Fibroblast of the aortic adventitia (primary cell): ENCODE measurements around the gene FLNC. TPM values are rescaled to one million over a fixed set of nuclear protein-coding genes. Genes with fewer than 3 reads are reported as not detected.

Source experiments
- DNase-seq: peaks from one replicate; pipeline ENCODE4 v3.0.0-alpha.2; 2010; ENCODE audit warnings: low read depth
- H3K4me3 ChIP-seq: 2 replicates; pipeline ENCODE4 v1.5.1; 2011; ENCODE audit warnings: low read depth, mild to moderate bottlenecking, control low read depth, low read length, moderate library complexity
- total RNA-seq: library from RNA; depleted of rRNA; stranded (reverse); fragments of >200 nt; gene quantifications from 2 replicates; pipeline ENCODE4 v1.2.3, GENCODE V29; 2012; ENCODE audit warnings: low replicate concordance
- TF ChIP-seq, protein P1 (sequence below): IDR thresholded peaks from 2 replicates; pipeline ENCODE4 v1.5.1; 2011; ENCODE audit warnings: mild to moderate bottlenecking, low read length, control low read depth, inconsistent platforms; ENCODE audit not compliant: insufficient read depth

The FLNC gene
- total RNA-seq, 1 donor: 193 TPM

DNA sequence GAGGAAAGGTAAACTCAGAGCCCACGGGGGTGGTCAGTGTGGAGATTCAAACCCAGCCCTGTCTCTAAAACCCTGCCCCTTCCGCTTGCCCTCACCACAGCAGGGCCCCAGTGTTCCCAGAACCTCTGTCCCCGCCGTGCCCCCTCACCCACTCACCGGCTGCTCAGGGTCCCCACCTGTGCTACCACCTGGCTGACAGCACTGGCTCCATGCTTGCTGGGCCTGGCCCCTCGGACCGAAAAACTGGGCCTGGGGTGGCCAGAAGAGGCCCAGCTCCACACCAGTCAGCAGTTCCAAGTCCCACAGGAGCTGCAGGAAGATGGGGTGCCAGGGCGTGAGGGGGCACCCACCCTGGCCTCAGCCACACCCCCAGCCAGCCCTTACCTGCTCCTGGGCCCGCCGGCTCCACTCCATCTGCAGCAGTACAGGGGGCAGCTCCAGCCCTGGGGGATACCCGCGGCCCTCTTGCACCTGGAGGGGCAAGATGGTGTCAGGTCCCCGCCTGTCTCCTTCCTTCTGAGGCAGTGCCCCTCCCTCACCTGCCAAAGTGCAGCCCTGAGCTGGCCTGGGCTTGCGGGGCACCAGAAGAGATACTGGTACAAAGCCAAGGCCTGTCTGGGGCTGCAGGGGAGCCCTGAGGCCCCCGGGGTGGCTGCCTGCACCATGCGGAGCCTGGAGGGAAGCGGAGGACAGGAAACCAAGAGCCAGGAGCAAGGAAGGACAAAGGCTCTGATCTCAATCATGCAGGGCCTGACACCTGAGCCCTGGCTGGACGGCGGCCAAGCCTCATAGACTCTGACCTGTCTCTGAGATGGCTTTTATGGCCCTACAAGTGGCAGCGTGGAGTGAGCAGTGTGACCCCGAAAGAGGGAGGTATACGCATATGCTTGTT lies 44.2 kb downstream of the FLNC start:
- no peak overlapping the region for H3K4me3 ChIP-seq
- TF ChIP-seq, protein P1, sequence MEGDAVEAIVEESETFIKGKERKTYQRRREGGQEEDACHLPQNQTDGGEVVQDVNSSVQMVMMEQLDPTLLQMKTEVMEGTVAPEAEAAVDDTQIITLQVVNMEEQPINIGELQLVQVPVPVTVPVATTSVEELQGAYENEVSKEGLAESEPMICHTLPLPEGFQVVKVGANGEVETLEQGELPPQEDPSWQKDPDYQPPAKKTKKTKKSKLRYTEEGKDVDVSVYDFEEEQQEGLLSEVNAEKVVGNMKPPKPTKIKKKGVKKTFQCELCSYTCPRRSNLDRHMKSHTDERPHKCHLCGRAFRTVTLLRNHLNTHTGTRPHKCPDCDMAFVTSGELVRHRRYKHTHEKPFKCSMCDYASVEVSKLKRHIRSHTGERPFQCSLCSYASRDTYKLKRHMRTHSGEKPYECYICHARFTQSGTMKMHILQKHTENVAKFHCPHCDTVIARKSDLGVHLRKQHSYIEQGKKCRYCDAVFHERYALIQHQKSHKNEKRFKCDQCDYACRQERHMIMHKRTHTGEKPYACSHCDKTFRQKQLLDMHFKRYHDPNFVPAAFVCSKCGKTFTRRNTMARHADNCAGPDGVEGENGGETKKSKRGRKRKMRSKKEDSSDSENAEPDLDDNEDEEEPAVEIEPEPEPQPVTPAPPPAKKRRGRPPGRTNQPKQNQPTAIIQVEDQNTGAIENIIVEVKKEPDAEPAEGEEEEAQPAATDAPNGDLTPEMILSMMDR: no peak
- no peak for DNase-seq

DNA sequence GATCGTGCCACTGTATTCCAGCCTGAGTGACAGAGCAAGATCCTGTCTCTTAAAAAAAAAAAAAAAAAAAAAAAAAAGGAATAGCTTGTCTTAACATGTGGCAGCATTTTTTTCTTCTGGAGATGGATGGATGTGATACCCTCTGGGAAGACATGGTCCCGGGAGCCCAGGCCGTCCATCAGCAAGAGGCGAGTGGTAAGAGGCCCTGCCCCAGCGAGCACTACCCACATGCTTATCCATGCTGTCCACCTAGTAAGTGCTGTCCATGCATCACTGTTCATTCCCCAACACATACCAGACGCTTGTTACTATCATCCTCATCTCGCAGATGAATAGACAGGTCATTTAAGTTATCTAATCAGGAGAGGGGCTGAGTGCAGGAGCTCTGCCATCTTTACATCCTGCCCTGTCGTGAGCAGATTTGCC lies 45.3 kb downstream of the FLNC start:
- TF ChIP-seq, protein P1: no peak
- no peak overlapping the region for H3K4me3 ChIP-seq
- DNase-seq: no peak

DNA sequence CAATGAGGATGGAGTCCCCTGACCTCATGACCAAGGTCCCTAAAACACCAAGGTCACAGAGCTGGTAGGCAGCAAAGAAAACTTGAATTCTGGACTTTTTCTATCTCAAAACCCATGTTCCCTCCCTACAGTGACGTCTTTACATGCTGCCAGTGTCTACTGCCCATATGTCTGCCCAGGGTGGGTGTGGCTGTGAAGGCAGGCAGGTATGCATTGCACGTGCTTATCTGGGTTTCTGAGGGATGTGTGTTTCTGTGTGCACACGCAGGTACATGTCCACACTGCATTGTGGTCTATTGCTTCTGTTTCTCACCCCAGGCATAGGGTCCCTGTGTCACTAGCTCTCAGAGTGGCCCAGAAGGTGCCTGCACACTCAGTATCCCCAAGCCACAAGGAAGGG lies 45.9 kb downstream of the FLNC start:
- TF ChIP-seq, protein P1: no peak
- no peak for DNase-seq
- H3K4me3 ChIP-seq: no peak overlapping the region

DNA sequence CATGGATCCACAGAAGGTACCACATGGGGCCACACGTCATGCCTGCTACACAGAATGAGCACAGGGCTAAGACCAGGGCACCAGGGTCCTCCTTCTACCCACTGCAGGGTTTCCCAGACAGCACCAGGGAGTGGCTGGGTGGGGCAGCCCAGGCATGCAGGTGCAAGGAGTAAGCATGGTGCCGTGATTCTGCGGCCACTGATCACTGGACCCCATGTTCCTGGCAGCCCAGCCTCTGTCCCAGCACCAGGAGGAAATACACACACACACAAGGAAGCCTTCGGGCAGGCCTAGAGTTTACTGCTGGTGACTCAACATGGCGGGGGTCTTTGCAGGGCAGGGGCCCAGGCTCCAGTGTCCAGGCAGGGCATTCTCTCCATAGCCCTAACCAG lies 46.4 kb downstream of the FLNC start:
- no peak overlapping the region for H3K4me3 ChIP-seq
- TF ChIP-seq, protein P1: no peak
- no peak for DNase-seq

DNA sequence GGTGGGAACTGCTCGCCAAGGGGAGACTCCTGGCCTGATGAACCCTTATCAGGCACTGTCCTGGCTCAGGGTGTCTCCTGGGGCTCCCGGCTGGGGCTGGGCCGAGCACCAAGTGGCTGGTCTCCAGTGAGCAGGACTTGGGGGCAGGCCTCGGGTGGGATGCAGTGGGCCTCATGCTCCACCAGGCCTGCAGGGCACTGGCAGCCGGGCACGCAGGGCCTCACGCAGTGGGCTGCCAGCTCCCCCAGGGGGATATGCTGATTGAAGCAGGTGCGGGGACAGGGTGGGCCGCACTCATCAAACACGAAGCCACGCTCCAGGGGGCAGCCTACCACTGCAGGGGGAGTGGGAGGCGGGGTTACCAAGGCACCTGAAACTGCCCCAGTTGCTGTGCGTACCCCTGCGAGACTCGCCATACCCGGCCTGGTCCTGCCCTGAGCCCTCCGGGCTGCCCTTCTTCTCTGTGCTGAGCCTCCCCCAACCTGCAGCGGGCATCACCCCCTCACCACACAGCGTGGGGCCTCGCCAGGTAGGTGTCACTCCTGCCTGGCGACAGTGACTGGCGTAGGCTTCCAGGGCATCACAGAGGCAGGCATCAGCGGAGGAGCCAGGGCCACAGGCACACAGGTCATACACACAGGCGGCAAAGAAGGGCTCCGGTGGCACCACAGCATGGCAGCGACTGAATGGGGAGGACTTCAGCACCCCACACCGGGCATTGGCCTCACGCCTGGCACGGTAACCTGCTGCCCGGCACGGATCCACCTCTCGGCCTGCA lies 47.0 kb downstream of the FLNC start:
- DNase-seq: no peak
- TF ChIP-seq, protein P1: no peak

DNA sequence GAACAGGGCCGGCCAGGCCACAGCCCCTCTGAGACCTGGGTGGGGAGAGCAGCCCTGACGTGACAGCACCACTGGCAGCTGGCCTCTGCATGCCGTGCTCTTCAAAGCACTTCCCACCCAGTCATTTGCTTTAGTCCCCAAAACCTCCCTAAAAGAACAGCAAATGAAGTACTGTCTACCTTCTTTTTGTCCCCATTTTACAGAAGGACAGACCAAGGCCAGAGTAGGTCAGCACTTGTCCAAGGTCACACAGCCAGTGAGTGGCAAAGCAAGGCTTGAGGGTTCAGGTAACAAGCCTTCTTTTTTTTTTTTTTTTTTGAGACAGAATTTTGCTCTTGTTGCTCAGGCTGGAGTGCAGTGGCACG lies 47.5 kb downstream of the FLNC start:
- TF ChIP-seq, protein P1: no peak
- no peak overlapping the region for H3K4me3 ChIP-seq
- DNase-seq: no peak

More for the DNA sequence above, 47.0 kb downstream of the FLNC start:
- no peak overlapping the region for H3K4me3 ChIP-seq
